M059J (cell line): ENCODE results near the gene ARHGEF28. TPM values are rescaled to one million over a fixed set of nuclear protein-coding genes. Genes with fewer than 3 reads are reported as not detected.

Experiments used
- total RNA-seq: library from RNA; depleted of rRNA; stranded (reverse); fragments of >200 nt; shearing (Covaris generic); gene quantifications from 2 replicates; pipeline ENCODE4 v1.2.3, GENCODE V29; 2014; rRNA removed

ARHGEF28 gene
- total RNA-seq, 1 experiment from 2014 or later, result 12.0 TPM

Other genes with a start within 250 kb of the ARHGEF28 start
- gene FOXD1, start 177.4 kb upstream of the ARHGEF28 start, total RNA-seq, result 17.1 and 17.4 TPM in 2 replicates
- 449 and 524 TPM in 2 replicates for gene BTF3, start 127.8 kb upstream of the ARHGEF28 start, total RNA-seq
- 9.8 and 17.9 TPM in 2 replicates for gene ANKRA2, start 60.6 kb upstream of the ARHGEF28 start, total RNA-seq
- gene UTP15, start 60.5 kb upstream of the ARHGEF28 start, total RNA-seq, result 16.6 and 19.5 TPM in 2 replicates